Stimulated activated CD8-positive, alpha-beta memory T cell treated with anti-CD3 and anti-CD28 coated beads, Interleukin-12 subunit alpha, Interleukin-12 subunit beta, amount 100 ng/mL, for 24 hours (primary cell): ENCODE results near the gene RAB27B.
"Not testable (repeated sequence)": the region's sequence is repeated elsewhere in the genome, so short reads cannot be mapped to it uniquely, and the experiment has no call there.

Experiments
- DNase-seq: peaks from one replicate; pipeline ENCODE4 v3.0.0-alpha.2; 2020; ENCODE audit errors: extremely low read depth

RAB27B gene, protein sequence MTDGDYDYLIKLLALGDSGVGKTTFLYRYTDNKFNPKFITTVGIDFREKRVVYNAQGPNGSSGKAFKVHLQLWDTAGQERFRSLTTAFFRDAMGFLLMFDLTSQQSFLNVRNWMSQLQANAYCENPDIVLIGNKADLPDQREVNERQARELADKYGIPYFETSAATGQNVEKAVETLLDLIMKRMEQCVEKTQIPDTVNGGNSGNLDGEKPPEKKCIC

DNA sequence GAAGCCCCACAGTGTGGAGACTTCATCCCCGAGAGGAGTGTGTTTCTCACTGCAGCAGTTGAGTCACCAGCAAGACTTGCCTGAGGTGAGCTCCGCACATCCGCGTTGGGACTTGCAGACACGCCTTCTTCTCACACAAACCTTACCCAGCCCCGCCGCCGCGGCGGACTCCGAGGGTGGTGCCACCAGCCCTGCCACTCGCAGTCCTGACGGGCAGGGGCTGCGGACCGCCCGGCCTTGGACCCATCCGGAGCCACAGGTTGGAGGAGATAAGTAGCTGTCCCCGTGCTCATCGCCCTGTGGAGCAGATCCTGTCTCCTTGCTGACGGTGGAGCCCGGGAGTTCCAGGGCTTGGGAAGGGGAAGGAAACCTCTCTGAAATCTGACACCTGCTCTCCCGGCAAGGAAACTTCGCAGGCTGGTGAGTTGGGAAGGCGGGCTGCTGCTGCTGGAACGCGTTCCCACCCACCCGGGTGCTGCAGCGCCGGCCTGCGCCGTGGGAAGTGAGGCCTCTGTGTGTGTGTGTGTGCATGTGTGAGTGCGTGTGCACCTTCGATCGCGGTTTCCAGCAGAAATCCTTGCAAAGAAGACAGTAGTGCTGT is at the start of gene RAB27B:
RAB27B (plus strand) TSS at position 197 of the 601 bp plus-strand sequence. CDS start 49,109 bp downstream, outside the sequence.
- DNase-seq: peak; percentile 16

DNA sequence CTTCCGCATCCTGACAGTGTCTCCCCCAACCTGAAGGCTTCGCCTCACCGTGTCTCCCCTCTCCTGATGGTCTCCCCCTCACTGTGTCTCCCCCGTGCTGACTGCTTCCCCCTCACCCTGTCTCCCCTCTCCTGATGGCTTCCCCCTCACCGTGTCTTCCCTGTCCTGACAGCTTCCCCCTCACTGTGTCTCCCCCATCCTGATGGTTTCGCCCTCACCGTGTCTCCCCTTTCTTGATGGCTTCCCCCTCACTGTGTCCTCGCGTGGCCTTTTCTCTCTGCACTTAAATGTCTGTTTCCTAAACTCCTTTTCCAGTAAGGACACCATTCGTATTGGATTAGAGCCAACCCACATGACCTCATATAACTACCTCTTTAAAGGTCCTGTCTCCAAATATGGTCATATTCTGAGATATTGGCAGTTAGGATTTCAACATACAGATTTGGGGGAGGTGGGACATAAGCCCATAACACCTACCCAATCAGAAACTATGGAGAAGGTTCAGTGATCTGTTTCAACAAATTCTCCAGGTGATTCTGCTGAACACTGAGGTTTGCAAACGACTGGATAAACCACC is 47.9 kb upstream of the RAB27B start:
- DNase-seq: no peak

DNA sequence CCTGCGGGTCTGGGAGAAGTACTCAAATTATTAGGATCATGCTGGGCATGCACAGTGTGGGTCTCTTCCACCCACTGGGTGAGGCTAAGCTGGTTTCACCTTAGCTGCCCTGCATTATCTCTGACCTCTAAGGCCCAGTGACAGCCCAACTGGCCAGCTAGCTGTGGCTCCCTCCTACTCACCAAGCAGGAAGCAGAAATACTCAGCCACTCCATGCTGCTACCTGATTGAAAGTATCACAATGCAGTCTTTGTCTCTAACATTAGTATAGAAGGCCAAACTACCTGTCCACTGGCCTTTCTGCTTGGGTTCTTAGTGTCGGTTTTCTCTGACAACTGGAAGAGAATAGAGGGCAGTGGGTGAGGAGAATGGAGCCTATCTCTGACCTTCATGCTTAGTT is 47.3 kb upstream of the RAB27B start:
- no peak for DNase-seq

DNA sequence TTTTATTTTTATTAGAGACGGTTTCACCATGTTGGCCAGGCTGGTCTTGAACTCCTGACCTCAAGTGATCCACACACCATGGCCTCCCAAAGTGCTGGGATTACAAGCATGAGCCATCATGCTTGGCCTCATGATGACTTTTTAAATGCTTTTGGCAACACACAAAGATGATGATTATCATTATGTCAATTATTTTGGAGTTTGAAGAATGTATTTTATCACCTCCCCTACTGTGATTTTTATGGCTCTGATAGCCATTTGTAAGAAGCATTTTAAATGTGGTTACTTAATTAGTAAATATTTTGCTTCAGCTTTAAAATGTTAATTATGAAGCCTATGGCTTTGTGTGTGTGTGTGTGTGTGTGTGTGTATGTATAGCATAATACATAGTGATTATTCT is 45.1 kb upstream of the RAB27B start:
- DNase-seq: no peak

DNA sequence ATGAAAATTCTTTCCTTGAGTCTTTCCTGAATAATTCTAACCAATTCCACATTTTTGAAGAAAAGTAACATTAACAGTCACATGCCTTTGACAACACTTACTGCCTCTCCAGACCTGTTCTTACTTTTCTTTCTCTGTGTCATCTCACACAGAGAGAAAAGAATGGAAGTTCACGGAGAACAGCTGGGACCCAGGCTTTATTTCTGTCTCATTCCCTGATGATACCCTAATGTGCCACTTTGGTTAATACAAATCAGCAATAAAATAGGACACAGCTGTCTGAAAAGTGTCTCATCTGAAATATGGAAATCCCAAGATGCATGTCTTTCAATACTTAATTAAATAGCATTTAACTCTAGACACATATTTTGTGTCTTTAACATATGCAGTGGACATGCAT is 42.1 kb upstream of the RAB27B start:
- no peak for DNase-seq

DNA sequence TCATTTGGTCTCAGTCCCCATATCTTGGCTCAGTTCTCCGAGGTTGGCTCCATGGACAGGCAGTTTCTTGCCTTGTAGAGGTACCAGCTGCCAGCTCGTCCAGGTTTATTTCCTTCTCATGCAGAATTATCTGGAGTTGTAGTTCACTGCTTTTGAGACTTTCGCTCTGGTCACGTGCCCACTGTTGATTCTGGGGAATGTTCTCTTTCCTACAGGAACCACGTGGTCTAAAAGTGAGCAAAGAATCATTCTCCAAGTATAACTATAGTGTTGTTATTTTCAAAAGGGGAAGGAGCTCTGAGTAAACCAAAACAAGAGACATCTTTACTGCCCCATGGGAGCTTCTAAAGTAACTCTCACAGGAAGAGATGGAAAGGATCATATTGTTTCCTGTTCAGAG is 41.2 kb upstream of the RAB27B start:
- no peak for DNase-seq

DNA sequence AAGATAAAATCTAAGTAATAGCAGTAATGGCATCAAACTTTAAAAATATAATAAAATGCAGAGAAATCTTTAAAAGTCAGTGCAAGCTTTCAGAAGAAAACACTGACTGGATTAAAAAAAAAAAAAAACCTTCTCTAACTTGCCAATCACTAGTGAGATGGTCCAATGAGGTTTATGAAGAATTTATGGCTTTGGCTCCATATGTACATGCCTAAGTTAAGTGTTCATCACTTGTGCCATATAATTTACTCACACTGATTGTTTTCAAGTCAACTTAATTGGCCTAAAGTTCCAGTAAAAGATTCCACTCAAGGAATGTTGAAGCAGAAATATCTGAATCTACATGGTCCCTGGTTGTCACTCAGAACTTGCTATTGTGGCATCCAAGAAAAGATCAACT is 40.7 kb upstream of the RAB27B start:
- DNase-seq: no peak

DNA sequence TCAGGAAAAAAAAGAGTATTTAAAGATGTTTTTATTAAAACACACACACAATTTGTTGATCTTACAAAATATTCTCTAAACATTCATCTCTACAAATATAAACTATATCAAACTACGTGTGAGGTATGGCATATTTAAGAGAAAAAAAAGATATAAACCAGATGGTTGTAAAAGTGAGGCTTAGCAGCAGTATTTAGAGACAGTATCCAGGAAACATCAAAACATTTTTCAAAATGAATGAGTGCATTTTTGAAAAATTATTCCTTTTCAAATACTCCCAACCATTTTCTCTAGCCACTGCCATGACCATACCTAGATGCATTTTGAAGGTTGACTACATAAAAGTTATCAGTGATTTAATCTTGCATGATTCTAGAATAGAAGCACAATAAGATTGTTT is 38.2 kb upstream of the RAB27B start:
- no peak for DNase-seq

DNA sequence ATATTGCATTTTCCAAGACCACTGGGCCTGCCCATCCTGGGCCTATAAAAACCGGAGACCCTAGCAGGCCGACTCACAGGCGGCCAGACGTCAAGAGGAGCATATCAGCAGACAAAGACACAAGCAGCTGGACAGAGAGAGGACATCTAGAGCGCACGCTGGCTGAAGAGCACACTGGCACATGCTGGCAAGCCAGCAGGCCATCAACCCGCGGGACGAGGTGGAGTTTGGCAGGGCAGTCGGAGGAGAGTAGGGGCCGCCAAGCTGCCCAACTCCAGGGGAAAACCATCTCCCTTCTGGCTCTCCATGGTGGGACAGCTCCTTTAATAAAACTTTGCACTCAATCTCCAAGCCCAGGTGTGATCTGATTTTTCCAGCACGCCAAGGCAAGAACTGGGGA is 36.6 kb upstream of the RAB27B start:
- DNase-seq: no peak

DNA sequence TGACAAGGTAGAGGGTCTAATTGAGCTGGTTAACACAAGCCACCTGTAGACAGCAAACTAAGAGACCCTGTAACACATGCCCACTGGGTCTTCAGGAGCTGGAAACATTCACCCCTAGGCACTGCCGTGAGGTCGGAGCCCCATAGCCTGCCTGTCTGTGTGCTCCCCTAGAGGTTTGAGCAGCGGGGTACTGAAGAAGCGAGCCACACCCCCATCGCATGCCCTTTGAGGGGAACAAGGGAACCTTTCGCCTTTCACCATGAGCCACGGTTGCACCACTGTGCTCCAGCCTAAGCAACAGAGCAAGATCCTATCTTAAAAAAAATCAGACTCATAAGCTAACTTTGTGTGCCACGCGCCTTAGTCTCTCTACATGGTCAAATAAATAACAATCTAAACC is 36.2 kb upstream of the RAB27B start:
- DNase-seq: no peak

DNA sequence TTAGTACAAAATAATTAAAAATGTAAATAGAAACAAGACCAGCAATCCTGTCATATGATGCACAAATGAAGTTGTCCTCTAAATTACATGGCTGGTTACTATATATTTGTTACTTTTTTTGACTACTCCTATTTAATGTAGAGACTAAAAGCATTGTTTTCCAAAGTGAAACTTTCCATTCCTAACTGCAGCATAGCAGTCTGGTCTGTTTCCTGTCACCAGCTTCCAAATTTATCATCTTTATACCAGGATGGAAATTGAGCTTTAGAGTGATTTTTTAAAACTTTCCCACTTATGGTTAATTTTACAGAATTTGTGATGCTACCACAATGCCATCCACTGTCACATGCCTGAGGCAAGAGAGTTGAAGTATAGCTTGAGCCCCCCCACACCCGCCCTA is 33.5 kb upstream of the RAB27B start:
- DNase-seq: no peak

DNA sequence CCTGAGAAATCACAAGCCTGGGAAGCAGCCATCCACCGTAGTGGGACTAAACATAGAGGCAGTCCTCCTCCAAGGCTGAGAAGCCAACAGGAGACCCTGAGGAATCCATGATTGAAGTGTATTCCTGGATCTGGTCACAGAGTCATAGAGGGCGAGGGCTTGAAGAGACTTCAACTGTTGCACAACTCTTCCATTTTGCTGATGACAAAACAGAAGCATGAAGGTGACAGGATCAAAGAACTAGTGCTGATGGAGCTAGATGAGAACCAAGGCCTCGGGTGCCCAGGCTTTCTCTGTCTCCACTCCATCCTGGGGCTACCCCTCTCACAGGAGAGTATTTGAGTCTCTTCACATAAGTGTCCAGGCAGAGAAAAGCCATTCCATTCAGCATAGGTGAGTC is 30.1 kb upstream of the RAB27B start:
- DNase-seq: no peak

DNA sequence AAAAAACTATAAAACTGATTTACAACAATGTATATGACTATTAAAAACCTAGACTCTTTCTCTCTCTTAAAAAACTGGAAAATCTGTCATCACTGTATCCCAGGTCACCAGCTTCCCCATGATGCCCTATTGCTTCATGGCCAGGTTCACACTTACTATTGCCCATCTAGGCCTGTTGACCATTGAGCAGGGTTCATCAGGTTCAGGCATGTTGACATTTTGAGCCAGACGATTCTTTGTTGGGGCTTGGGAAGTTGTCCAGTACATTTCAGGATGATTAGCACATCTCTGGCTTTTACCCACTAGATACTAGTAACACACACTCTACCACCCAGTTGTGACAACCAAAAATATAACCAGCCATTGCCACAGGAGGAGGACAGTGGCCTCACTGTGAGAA is 26.9 kb upstream of the RAB27B start:
- DNase-seq: no peak

DNA sequence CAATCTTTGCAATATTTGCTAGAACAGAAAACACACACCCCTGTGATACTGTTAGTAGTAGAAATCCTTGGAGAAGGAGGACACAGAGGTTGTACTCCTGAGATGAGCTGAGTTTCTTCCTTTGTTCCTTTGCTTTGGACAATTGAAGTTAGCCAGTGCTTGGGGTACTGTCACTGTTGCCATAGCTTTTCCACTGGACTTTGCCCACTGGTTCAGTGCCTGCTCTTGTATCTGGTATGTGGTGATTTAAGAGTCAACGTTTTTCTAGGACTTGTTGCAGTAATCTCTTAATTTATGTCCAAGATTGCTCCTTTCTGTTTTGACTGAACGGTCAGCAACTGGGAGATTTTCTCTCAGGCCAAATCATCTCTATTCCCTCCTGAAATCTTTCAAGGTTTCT is 26.1 kb upstream of the RAB27B start:
- DNase-seq: no peak

DNA sequence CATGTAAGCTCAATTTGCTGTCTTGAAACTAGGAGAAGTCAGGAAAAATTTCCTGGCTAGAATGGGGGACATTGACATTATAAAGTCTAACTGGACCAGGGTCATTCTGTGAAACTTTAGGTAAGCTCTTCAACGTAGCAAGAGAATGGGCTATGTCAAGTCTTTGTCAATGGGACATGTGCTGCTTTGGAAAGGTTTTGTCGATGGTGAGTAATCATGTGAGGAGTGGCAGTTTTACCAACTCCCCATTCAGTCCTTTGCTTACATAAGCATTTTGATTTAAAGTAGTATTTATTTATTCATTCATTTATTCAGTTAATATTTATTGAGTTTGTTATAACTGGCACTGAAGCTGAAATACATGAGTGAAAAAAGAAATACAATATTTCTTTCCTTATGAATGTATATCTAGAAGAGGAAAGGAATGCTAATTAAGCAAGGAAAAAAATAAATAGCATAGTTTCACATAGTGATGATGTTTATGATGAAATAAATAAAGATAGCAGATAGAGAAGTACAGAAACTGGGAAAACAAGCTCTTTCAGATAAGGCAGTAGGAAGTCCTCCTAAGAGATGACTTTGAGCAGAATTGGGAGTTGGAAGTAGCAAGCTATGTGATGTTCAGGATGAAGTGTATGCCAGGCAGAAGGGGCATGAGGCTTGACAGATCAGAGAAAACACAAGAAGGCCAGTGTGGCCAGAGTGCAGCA is 25.4 kb upstream of the RAB27B start:
- no peak for DNase-seq

DNA sequence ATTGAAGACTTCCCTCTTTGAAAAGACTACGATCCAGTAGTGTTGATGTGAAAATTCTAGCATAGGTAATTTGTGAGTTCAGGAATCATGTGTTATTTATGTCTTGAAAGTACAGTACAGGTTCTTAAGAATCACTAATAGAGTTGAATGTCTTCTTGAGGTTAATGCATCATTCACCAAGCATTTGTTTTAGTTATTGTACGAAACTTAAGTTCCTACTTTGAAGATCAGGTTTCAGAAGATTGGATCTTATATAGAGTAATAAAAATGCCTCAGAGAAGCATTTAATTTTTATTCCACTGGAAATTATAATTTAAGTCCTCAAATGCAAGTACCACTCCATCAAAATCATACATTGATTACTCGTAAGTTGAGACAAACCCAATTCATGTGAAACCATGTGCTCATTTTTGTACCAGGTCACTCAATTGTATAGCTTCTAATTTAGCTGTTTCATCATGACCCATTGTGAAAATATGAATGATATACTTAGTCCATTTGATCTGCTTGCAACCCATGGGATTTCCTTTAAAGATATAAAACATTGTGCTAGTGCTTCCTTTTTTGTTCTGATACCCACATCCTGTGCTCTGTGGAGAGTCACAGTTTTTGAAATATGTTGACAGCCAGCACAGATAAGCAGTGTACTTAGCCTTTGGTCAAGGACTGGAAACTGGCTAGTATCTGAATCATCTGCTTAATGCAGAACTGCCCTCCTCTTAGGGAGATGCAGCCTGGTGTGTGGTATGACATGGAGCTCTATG is 22.5 kb upstream of the RAB27B start:
- no peak for DNase-seq

DNA sequence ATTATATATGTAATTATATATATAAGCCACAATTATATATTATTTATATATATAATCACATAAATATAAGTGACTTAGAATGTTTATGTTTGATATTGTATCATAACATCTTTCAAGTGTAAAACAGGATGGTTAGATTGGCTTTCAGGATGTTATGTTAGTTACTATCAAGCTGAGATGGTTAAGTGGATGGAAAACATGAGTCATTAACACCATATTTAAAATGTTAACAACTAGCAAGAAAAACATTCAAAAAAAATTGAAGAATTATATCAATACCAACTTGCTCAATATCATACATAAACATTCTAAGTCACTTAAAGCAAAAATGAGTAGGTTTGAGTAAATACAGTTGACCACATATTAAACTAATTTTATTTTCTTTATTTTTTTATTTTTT is 21.8 kb upstream of the RAB27B start:
- DNase-seq: no peak

DNA sequence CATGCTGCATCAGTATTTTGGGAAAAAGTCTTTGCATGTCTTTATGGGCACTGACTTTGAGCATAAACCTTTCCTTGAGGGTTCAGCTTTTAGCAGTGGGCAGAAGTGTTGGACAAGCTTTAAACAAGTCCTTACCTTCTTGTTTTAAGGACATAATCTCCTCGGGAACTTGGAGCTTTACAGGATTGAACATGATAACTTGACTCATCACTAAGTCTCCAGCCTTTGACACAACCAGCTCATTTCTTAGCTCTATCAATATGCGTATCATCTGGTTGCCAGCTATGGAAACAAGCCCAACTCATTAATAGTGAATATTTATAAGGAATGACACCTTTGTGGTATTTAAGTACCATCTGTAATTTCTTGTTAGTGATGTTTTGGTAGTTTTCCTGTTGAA is 21.0 kb upstream of the RAB27B start:
- no peak for DNase-seq

DNA sequence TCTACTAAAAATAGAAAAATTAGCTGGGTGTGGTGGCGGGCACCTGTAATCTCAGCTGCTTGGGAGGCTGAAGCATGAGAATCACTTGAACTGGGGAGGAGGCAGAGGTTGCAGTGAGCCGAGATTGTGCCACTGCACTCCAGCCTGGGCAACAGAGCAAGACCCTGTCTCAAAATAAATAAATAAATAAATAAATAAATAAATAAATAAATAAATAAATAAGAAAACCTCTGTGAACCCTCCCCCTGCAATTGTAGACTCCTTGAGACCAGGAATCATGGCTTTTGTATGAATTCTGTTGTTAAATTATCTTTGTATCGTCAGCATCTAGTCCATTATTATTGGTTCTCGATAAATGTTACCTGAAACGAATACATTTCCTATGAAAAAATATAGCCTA is 17.6 kb upstream of the RAB27B start:
- not testable (repeated sequence) for DNase-seq

DNA sequence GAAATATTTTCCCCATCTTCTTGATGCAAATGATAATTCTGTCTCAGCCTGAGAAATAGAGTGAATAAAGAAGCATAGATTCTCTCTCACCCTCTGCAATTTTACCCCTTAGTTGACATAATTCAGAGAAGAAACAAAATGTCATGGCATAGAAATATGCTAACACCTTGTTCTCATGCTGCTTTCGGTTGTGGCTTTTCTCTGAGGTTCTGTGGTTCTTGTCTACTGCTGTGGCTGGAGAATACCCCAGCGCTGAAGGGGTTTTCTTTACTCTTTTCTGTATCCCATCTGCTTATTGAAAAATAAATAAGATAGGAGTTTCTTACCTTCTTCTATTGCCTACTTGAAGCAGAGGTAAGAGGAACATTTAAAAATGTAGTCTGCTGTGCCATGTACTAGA is 15.4 kb upstream of the RAB27B start:
- no peak for DNase-seq

DNA sequence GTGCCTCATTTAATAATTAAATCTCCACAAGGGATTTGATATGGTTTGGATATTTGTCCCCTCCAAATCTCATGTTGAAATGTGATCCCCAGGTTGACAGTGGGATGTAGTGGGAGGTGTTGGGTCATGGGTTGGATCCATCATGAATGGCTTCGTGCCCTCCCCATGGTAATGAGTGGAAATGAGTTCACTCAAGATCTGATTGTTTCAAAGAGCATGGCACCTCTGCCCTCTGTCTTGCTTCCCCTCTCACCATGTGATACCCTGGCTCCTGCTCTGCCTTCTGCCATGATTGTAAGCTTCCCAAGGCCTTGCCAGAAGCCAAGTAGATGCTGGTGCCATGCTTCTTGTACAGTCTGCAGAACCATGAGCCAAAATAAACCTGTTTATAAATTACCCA is 15.0 kb upstream of the RAB27B start:
- no peak for DNase-seq

DNA sequence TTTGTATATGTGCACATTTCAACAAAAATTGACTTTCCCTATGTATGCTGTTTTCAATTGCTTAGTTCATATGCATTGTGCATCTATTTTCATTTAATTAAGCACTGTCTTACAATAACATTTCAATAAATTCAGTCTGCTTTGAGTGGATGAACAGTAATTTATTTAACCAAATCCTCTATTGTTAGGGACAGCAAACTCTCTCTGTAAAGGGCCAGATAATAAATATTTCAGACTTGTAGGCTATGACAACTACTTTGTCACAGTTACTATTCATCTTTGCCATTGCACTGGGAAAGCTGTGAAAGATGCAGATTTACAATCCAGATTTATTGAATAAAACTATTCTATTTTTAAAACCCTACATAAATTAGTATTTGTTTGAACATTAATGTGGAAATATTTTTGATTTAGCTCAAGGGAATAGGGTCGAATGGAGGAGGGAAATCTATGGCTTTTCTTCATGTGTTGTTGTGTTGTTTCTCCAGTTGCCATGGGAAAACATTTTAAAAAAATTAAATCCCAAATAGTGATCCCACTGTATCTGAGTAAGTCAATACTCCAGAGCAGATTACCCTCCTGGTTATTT is 14.2 kb upstream of the RAB27B start:
- DNase-seq: no peak
